Measurements from ENCODE around the gene GATA2. TPM values are rescaled to one million over a fixed set of nuclear protein-coding genes. Genes with fewer than 3 reads are reported as not detected.

Gene GATA2
- total RNA-seq, 4 donors from 2014 or later: 7.1 to 19.5 (median 9.7) TPM

GRCh38 chr3:128518587-128519490, 25.8 kb upstream of the GATA2 start:
- H3K36me3 ChIP-seq: no peaks in the 10 kb centered on the region
- WGBS, 2 donors: 81 to 84% methylated on average over 10 to 12 of the region's 12 CpGs
- no peak for TF ChIP-seq POLR2A (IDR thresholded peaks at IDR 0.05)
- no peak for TF ChIP-seq CTCF (IDR thresholded peaks at IDR 0.05)
- no peaks in the 10 kb centered on the region for H3K27me3 ChIP-seq
- H3K4me1 ChIP-seq: no peaks in the 10 kb centered on the region
- no peaks in the 10 kb centered on the region for H3K9me3 ChIP-seq
- no peak overlapping the region for H3K4me3 ChIP-seq (replicated peaks in 1 of 3)
- no peak overlapping the region for H3K27ac ChIP-seq
- intact Hi-C loops (cut with DNase I): no loop called here
- no peak for DNase-seq

DNA sequence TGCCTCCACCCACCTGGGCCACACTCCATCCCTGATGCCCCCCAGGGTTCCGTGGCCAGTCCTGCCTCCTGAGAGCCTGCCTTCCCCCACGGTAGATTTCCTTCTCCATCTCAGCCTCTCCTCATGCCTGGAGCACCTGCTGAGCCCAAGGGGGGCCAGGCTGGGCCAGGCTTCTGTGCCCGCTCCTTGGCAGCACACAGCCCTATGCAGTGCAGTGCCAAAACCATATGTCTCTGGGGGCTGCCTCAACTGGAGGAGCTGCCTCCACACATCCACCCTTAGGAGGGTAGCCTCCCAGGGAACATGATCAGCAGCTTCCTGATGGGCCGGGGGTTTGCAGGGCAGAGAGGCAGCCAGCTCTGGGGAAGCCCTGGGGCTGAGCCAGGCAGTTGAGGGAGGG, 24.6 kb upstream of the GATA2 start:
- 69 to 79% methylated on average over 3 to 4 of the region's 4 CpGs for WGBS, 2 donors
- Histone ChIP-seq H3K9me3 (no peaks in the 10 kb centered on the region), H3K4me3 (replicated peaks in 1 of 3) (no peak overlapping the region), H3K27ac (no peak overlapping the region), H3K4me1 (no peaks in the 10 kb centered on the region), H3K36me3 (no peaks in the 10 kb centered on the region), H3K27me3 (no peaks in the 10 kb centered on the region)
- TF ChIP-seq CTCF (IDR thresholded peaks at IDR 0.05) (no peak), POLR2A (IDR thresholded peaks at IDR 0.05) (no peak)
- DNase-seq: no peak
- intact Hi-C loops (cut with DNase I): no loop called here

GRCh38 chr3:128515967-128516366, 23.0 kb upstream of the GATA2 start:
- no peak overlapping the region for H3K27ac ChIP-seq
- no peak for DNase-seq
- no peaks in the 10 kb centered on the region for H3K27me3 ChIP-seq
- H3K9me3 ChIP-seq: no peaks in the 10 kb centered on the region
- 96% methylated on average over 1 of the region's 1 CpG for WGBS, 2 donors
- TF ChIP-seq CTCF (IDR thresholded peaks at IDR 0.05): no peak
- TF ChIP-seq POLR2A (IDR thresholded peaks at IDR 0.05): no peak
- H3K36me3 ChIP-seq: no peaks in the 10 kb centered on the region
- intact Hi-C loops (cut with DNase I): no loop called here
- H3K4me1 ChIP-seq: no peaks in the 10 kb centered on the region
- no peak overlapping the region for H3K4me3 ChIP-seq (replicated peaks in 1 of 3)

DNA sequence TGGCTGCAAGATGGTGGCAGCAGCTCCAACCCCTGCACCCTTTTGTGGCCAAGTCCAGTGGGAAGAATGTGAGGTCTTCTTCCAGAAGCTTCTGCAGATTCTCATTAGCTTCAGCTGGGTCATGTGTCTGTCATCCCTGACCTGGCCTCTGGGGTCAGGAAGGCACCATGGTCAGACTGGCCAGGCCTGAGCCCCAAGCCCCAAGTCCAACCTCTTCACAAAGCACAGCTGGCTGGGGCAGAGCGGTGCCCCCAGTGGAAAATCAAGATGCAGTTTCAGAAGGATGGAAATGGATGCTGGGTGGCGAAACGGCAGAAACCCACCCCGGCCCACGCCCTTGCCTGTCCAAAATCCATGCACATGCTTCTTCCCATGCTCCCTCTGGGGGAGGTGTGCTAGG, 15.9 kb upstream of the GATA2 start:
- H3K4me1 ChIP-seq: no peaks in the 10 kb centered on the region
- H3K4me3 ChIP-seq (replicated peaks in 1 of 3): no peak overlapping the region
- TF ChIP-seq POLR2A (IDR thresholded peaks at IDR 0.05) (no peak), CTCF (IDR thresholded peaks at IDR 0.05) (no peak)
- no peaks in the 10 kb centered on the region for H3K36me3 ChIP-seq
- intact Hi-C loops (cut with DNase I): no loop called here
- H3K27me3 ChIP-seq: no peaks in the 10 kb centered on the region
- no peak overlapping the region for H3K27ac ChIP-seq
- no peak for DNase-seq
- WGBS, 2 donors: 79 to 92% methylated on average over 5 of the region's 5 CpGs
- H3K9me3 ChIP-seq: no peaks in the 10 kb centered on the region

GRCh38 chr3:128506754-128507153, 13.8 kb upstream of the GATA2 start:
- intact Hi-C loops (cut with DNase I): no loop called here
- Histone ChIP-seq H3K27ac (no peak overlapping the region), H3K36me3 (no peaks in the 10 kb centered on the region), H3K9me3 (no peaks in the 10 kb centered on the region), H3K4me1 (no peaks in the 10 kb centered on the region), H3K27me3 (no peaks in the 10 kb centered on the region), H3K4me3 (replicated peaks in 1 of 3) (no peak overlapping the region)
- no peak for DNase-seq
- no peak for TF ChIP-seq POLR2A (IDR thresholded peaks at IDR 0.05)
- TF ChIP-seq CTCF (IDR thresholded peaks at IDR 0.05): no peak
- 73 to 80% methylated on average over 1 to 2 of the region's 2 CpGs for WGBS, 2 donors

Measured in thyroid gland (tissue), 4 donors.